HG02642 (cell line): Measurements from ENCODE around the gene SSR3.
"Not testable (repeated sequence)": the region's sequence is repeated elsewhere in the genome, so short reads cannot be mapped to it uniquely, and the experiment has no call there.

Experiments
- ATAC-seq: cut with Tn5 transposase; IDR thresholded peaks from one replicate; pipeline ENCODE4 v1.9.1; 2021; ENCODE audit warnings: mild to moderate bottlenecking; ENCODE audit not compliant: unreplicated experiment, poor library complexity

Gene SSR3

DNA sequence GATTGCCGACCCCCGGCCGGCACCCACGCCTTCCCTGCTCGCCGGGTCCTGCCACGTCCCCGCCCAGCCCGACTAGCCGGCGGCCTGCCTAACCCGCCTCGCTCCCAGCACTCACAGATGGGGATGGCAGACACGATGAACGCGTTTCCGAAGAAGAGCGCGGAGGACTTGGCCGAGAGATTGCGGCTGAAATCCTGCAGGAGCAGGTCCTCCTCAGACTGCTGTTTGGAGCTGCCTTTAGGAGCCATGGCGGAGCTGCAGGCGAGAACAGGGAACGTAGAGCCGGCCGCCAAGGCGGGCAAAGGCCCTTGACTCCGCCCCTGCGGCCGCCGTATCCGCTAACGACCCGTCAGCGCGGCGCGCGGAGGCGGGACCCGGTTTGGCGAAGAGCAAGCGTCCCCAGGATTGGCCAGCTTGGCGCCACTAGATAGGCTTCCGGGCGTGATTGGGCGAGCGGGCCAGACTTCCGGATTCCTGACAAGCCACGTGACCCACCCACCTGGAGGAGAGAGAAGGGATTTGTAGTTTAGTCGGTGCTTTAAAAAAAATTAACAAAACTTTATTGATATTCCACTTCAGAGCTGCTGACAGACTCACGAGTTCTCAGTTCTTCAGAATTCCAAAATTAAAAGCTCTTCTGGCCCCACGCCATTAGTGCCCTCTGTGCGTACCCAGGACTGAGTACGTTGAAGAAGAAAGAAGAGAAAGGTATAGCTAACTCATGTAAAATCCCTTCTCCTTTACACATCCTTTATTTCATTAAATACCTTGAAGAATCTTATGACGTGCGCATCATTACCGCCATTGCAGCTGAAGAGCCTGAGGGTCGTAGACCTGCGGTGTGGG, at the start of gene SSR3:
Gene SSR3, minus strand, starts transcription at position 276 of the 846 bp plus-strand sequence. Its CDS starts 28 bp downstream, at position 248.
- ATAC-seq, result peak; percentile 99

DNA sequence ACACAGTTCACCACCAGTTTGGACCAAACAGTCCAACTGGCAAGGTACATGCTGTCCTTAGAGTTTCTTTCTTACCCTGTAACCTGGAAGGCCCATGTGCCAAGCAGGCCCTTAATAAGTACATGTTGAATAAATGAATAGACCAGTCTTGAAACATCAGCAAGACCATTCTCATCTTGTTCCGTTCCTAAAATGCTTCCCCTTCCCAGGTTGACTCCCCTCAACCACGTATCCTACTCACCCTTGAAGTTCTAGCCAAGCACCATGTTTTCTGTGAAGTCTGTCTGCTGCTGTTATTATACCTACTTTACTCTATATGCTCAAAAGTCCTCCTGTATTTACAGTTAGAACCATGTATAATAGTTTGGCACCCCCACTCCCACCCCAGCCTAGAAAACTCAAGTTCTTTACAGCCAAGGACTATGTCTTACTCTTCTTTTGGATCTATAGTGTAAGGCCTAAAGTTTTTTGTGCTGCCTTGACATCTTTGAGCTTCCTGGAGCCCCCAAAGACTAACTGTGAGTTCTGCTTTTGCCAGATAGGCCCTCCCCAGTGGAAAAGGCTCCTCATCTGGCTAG, 49.2 kb upstream of the SSR3 start:
- no peak for ATAC-seq

DNA sequence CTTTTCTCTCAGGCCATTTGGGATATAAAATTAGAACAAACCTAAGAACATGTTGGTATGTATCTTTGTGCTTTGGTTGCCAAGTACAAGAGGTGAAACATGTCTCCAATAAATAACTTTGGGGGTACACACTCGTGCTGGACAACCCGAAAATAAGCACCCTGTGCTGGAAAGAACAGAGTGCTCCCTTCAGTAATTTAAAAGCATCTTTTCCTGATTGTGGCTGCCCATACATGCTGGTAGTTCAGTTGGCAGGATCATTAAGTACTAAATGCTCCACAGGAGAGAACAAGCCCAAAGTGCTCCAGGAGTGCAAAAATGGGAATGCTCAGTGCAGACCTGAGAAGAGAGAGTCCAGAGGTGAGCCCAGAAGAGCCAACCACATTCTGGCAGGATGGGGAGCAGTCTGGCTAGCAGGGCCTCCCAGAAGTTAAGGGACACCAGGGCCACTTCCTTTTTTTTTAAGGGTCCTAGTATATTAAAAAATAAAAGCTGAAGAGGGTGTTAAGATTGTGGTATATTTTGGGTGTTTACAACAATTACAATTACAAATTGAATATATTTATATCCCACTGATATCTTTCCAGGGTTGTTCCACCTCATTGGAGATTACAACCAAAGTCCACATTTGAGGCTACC, 48.6 kb upstream of the SSR3 start:
- ATAC-seq, result no peak

DNA sequence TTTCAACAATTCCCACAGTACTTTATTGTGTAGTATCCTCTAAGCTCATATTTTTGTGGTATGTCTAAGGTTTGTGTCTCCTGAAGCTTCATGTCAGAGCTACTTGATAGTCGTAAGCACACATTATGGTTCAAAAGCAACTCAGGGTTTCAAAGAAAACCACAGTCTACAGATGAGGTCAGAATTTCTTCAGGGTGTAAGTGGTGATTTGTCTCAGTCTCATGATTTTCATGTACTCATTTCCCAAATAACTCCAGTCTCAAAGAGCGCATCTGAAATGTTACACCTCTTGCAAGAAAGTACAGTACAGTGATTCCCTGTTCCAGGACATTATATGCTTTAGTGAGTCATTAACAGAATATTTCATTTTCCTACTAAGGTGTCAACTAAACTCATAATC, 47.5 kb upstream of the SSR3 start:
- ATAC-seq, result no peak

DNA sequence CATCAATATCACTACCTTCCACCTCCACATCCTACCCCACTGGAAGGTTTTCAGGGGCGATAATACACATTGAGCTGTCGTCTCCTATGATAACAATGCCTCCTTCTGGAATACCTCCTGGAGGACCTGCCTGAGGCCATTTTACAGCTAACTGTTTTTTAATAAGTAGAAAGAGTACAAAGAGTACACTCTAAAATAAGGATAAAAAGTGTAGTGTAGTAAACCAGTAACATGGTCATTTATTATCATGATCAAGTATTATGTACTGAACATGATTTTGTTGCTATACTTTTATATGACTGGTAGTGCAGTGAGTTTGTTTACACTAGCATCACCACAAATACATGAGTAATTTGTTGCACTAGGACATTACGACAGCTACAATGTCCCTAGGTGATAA, 46.6 kb upstream of the SSR3 start:
- no peak for ATAC-seq

DNA sequence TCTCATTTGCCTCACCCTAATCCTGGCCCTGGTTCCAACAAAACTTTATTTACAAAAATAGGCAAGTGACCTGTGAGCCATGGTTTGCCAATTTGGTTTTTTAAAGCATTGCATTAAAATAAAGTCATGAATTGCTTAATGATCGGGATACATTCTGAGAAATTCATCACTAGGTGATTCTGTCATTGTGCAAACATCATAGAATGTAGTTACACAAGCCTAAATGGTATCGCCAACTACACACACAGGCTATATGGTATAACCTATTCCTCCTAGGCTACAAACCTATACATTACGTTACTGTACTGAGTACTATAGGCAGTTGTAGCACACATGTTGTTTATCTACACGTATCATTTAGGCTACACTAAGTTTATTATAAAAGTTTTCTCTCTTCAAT, 45.9 kb upstream of the SSR3 start:
- no peak for ATAC-seq

DNA sequence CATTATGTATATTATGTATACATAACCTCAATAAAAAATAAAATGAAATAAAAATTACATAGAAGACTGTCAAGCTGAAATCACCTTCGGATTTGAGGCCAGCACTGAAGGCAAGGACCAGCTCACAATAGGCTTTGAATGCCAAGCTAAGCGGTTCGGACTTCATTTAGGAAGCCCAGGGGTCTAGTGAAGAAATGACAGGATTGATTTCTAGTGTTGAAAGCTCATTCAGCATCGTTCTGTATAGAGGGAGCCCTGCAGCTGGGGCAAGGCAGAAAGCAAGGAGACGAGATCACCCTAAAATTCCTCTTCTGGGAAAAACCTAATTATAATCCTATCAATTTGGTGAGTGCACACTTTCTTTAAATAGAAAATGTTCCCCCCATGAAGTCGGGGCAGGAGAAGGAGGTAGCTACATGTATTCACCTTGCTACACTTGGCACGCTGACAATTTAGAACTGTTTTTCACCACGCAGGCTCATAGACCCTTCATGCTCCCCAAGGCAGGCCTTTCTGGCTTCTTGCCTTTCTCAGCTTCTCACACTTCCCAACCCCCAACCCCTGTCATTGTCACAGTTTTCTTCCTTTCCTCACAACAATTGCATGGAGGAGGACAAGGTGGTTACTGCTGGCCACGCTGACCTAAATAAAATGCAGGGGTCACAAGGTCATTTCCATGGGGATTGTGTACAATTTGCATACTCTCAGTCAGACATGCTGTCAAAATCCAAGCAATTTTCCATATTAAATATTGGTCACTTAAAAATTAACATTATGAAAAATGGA, 44.4 kb upstream of the SSR3 start:
- ATAC-seq, result no peak

DNA sequence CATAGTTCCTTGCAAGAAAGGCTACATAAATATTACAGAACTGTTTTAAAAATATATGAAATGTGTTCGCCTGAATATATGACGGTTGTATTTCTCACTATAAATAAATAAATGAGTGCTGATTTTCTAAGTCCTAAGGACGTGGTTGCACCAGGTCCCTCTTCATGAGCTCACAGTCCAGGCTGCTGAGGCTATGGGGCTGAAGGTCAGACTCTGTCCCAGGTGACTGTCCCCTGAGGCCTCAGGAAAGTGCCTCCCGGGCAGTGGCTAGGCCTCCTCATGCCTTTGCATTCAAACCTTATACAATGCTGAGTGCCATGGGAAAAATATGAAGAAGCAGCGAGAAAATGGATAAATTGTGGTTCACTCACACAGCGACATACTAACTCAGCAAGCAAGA, 43.5 kb upstream of the SSR3 start:
- no peak for ATAC-seq

DNA sequence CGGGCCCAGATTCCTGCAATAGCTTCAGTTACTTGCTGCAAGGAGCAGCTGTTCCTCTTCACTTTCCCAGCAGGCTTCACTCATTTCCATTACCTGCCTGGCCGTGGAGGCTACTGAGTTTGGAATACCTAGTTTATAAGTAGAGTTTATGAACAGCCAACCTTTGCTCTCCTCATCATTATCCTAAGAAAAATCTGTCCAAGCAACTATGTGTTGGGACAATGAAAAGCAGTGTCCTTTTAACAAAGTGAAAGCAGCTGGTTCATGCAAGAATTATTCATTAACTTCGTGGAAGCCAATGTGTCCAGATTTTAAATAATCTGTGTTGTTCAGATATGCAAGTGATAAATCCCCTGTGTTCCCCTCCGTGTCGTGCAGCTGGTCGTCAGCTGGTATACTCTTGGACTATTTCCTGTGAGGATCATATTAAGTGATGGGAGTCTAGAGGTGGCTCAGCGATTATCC, 39.3 kb upstream of the SSR3 start:
- no peak for ATAC-seq

DNA sequence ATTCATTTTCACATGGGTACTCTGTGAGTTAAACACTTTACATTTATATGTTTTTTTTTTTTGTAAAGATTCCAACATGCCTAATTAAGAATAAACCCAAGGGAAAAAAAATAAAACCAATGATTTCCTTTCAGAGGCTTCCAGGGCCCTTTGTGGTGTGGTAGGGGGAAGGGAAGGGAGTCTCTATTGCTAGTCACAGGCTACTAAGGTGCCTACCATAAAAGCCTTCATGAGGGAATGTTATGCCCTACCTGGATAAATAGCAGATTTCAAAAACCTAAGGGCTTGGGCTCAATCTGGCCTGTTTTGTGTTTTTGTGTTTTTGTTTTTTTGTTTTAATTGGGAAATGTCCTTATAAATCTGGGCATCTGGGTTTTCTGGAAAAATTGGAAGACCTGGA, 38.9 kb upstream of the SSR3 start:
- no peak for ATAC-seq

DNA sequence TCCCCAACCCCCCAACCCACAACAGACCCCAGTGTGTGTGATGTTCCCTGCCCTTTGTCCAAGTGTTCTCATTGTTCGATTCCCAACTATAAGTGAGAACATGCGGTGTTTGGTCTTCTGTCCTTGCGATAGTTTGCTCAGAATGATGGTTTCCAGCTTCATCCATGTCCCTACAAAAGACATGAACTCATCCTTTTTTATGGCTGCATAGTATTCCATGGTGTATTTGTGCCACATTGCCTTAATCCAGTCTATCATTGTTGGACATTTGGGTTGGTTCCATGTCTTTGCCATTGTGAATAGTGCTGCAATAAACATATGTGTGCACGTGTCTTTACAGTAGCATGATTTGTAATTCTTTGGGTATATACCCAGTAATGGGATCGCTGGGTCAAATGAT, 34.9 kb upstream of the SSR3 start:
- ATAC-seq, result not testable (repeated sequence)

DNA sequence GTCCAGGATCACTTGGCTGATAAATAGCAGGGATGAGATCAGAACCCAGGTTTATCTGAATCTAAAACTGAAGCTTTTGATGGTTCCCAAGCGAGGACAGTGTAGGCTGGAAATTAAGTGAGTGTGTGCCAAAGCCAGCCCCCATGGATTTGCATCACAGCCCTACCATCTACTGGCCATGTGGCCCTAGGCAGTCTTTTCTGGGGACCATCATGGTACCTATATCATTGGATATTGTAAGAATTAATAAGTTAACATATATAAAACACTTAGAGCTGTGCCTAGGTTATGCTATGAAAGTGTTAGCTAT, 32.8 kb upstream of the SSR3 start:
- ATAC-seq, result peak; percentile 21

DNA sequence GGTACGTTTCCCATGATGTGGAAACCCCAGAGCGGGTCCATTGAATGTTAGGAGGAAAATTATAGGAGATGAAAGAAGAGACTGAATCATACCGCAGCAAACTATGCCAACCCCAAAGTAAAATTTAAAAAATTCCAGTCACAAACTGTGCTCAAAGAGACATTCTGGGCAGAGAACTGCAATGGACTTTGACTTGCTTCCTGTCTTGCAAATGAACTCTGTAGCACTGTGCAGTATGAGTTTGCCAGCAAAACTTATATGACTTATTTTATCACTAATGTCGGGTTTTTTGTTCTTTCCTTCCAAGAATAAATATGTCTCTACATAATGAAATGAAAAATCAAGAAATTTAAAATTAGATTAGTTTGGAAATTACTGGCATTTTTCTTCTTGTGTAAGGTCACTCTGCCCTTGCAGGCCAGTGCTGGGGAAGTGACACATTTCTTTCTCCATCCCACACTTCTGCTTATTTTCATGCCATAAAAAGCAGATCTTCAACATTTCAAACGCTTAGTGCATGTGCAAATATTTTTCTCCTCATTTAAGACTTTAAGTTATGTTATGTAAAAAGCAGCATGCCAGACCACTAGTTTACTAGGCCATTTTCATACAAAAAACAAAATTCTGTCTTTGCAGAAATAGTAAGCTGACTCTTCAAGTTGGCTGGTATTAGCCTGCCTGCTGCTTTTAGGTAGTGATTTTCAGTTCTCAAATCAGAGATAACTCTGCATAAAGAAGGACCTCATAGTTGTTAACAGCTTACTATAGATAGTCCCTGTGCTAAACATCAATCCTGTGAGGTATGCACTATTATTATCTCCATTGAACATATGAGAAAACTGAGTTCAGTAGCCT, 32.2 kb upstream of the SSR3 start:
- ATAC-seq, result peak; percentile 50

DNA sequence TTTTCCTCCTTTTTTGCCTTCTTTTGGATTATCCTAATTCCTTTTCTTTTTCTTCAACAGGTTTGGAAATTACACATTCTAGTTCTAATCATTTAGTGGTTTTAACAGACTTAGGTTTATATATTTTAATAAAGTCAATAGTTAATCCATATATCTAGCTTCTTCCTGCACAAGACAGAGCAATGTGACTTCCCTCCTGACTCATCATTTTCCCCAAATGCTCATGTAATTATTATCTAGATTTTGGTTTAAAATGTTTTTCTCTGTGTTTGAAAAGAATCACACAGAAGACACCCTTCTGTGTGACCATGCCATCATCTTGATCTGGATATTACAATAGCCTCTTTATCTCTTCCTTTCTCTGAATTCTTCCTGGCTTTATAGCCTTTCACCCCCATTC, 28.6 kb upstream of the SSR3 start:
- no peak for ATAC-seq

DNA sequence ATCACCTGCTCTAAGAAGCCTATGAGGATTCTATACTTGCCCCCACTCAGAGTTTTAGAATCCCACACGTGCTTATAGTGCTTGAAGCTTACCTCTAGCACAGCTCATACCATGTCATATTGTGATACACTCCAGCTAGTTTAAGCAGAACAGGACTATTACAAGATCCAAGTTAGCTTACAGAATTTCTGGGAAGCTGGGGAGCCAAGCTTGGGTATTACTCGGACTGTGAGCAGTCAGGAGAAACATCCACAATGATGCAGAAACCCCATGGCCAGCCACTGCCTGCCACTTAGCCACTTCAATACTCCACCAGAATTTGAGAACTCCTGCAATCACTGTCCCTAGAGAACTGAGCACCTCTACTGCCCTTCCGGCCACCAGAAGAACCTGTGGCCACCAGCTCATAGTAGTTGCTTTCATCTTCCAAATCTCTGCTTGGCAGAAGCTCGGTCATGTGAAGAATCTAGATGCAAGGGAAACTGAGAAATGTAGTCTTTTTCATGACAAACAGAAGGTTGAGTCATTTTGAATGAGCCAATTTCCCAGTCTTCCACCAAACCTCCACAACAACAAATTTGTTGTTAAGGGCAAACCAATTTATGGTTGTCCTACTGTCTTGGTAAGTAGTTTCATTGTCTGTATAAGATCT, 27.7 kb upstream of the SSR3 start:
- peak; percentile 78 for ATAC-seq

DNA sequence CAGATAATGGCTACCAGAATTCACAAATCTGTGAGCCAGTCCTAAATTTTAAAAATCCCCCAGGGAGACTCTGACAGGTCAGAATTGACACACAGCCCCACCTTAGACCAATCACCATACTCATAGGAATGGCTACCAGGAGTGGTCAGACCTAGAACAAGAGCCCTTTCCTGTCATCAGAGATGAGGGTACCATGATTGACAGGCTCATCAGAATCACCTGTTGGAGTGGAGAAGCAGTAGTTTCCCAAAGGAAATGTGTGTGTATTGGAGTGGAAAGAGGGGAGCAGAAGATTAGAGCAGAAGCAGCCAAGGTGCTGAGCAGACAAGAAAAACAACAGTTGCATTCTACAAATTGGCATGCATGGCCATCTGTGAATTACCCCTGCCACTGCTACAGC, 27.0 kb upstream of the SSR3 start:
- no peak for ATAC-seq

DNA sequence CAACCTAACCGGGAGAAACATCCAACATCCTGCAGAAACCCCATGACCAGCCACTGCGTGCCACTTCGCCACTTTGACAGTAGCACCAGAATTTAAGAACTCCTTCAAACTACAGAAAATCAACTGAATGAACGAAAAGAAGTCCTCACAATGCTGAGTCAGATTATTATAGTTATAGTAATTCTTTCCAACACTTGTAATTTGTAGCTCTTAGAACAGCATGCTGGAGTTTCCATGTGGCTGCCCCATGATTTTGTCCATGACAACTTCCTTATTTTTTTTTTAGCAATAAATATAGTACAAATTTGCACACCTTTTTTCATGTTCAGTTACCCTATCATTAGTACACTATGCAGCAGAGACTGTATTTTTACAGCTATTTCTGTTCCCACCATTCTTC, 26.1 kb upstream of the SSR3 start:
- ATAC-seq, result no peak

DNA sequence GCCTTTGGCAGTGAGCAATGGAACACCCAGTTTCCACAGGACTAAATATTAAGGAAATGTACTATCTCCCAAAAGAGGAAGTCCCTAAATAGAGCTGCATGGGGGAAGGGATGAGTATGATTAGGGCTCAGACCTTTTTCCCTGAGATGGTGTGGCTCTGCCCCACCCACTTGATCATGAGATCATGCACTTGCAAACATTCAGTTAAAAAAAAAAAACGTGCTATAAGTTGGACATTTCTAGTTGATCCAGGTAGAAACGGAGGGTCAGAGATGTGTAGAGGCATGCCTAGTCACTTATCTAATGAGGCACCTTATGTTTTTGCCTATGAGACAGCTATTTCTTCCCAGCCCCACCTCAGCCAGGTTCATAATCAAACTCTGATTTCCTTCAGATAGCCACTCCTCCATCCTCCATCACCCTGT, 24.5 kb upstream of the SSR3 start:
- ATAC-seq, result no peak

DNA sequence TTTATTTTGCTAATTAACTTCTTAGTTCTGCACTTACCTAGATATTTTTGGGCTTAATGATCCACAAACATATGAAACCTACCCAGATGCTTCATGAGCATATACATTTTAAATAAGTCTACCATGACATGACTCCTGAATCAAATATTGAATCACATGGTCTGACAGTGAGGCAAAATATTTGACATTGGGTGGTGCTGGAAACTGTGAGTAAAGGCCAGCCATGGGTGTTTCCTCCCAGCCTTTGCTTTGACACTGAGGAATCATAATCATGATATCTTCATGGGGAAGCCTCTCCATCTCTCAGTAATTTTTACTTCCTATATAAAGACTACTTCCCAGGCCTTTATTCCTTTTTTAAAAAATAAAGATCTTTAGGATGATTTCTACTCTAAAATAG, 22.8 kb upstream of the SSR3 start:
- no peak for ATAC-seq
